GM12801 (cell line): Measurements from ENCODE around the gene HDGFL2.

ENCODE experiments used
- TF ChIP-seq, protein P1 (sequence below): IDR thresholded peaks from one replicate; pipeline ENCODE4 v1.5.1; 2011; ENCODE audit warnings: control low read depth; ENCODE audit not compliant: insufficient read length; ENCODE audit errors: extremely low read depth

Gene HDGFL2

GRCh38 chr19:4531562-4532165 is 59.6 kb downstream of the HDGFL2 start:
- TF ChIP-seq, protein P1, sequence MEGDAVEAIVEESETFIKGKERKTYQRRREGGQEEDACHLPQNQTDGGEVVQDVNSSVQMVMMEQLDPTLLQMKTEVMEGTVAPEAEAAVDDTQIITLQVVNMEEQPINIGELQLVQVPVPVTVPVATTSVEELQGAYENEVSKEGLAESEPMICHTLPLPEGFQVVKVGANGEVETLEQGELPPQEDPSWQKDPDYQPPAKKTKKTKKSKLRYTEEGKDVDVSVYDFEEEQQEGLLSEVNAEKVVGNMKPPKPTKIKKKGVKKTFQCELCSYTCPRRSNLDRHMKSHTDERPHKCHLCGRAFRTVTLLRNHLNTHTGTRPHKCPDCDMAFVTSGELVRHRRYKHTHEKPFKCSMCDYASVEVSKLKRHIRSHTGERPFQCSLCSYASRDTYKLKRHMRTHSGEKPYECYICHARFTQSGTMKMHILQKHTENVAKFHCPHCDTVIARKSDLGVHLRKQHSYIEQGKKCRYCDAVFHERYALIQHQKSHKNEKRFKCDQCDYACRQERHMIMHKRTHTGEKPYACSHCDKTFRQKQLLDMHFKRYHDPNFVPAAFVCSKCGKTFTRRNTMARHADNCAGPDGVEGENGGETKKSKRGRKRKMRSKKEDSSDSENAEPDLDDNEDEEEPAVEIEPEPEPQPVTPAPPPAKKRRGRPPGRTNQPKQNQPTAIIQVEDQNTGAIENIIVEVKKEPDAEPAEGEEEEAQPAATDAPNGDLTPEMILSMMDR = no peak

GRCh38 chr19:4533334-4533733 is 61.2 kb downstream of the HDGFL2 start:
- TF ChIP-seq, protein P1 = no peak

DNA sequence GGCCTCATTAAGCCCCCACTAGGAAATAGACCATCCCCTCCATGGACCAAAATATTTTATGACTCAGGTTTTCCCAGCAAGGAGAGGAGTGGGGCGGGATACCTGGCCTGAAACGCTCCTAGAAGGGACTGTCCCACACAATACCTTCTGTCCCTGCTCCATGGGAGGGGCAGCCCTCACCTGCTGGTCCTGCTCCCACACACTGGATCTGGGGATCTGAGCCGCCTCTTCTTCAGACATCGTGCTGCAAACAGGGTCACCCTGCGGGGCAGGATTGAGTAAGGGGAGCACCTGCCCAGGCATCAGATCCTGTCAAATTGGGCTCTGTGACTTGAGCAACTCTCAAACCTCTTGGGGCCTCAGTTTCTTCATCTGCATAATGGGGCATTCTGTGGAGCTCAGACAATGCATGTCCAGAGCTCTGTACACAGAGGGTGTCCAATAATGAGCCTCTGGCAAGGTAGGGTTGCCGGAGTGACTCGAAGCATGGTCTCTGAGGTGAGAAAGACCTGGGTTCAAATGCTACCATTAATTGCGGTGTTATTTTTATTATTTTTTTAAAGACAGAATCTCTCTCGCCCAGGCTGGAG is 61.8 kb downstream of the HDGFL2 start:
- TF ChIP-seq, protein P1 = no peak

DNA sequence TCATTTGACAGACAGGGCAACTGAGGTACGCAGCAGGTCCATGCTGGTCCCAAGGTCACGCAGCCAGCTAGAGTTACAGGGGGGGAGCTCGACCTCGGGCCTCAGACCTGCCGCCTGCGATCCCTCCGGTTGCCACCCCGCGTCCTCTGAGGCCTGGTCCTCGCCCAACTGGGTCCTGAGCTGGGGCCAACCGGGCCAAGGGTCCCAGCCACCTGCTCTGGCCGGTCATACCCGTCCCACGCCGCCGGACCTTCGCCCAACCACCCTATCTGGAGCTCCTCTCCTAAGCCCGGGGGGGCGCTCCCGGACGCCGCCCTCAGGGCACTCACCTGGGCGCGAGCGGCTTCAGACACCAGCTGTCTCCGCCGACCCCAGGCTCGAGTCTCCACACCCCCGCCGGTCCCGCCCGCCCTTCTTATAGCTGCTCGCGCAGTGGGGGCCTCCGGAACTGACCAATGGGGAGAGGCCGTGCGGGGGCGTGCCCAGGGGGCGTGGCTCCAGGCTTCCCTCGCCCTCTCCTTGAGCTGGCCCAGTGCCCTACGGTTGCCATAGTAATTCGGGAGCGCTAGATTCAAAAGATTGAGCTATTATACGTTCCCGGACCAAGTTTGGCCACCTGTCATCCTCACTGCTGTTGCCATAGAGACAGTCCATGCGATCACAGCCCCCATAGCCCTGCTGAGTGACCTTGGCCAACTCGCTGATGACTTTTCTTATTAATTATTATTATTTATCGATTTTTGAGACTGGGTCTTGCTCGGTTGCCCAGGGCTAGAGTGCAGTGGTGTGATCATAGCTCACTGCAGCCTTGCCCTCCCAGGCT is 63.0 kb downstream of the HDGFL2 start, which contains the start of gene PLIN5:
TSS of gene PLIN5 (minus strand) at position 389 of the 823 bp plus-strand sequence. CDS start 1,150 bp downstream, outside the sequence.
- TF ChIP-seq, protein P1 = no peak

GRCh38 chr19:4536798-4537197 is 64.7 kb downstream of the HDGFL2 start:
- TF ChIP-seq, protein P1 = no peak

DNA sequence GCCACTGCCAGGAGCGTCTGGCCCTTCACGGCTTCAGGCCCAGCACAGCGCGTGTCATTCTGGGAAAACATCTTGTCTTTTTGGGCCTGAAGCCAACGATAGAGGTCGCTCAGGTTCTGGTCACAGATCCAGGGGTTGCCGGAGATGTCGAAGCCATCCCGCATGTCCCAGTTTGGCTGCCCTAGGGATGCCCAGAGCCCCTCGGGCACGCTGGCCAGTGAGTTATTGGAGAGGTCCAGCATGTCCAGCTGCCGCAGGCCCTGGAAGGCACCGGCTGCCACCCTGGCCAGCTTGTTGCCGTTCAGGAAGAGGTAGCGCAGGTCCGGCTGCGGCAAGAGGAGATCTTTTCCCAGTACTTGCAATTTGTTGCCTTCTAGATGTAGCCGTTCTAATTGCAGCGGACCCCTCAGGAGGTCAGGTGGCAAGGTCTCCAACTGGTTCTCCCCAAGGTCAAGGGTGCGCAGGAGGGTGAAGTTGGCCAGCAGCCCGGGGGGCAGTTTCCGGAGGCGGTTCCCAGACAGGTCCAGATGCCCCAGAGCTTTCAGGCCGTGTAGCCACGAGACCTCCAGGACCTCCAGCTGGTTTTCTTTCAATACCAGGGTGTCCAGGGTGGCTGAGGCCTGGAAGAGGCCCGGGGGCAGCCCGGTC is 66.0 kb downstream of the HDGFL2 start:
- TF ChIP-seq, protein P1 = no peak

DNA sequence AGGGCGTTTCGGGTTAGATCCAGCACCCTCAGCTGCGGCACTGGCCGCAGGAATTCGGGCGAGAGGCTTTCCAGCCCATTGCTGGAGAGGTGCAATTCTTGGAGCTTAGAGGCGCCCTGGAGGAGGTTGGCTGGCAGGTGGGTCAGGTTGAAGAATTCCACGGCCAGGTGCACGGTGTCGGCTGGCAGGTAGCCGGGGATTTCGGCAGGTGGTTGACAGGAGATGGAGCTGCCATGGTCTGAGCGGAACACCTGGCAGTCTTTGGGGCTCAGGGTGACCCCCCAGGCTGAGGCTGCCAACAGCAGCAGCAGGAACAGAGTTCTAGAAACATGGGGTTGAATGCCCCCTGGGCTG is 66.5 kb downstream of the HDGFL2 start:
- TF ChIP-seq, protein P1 = no peak
